HG02852 (cell line): ENCODE data around the gene N4BP2L2.

Source experiments
- ATAC-seq: cut with Tn5 transposase; IDR thresholded peaks from one replicate; pipeline ENCODE4 v1.9.1; 2021; ENCODE audit warnings: mild to moderate bottlenecking, moderate library complexity; ENCODE audit not compliant: unreplicated experiment

N4BP2L2 gene

DNA sequence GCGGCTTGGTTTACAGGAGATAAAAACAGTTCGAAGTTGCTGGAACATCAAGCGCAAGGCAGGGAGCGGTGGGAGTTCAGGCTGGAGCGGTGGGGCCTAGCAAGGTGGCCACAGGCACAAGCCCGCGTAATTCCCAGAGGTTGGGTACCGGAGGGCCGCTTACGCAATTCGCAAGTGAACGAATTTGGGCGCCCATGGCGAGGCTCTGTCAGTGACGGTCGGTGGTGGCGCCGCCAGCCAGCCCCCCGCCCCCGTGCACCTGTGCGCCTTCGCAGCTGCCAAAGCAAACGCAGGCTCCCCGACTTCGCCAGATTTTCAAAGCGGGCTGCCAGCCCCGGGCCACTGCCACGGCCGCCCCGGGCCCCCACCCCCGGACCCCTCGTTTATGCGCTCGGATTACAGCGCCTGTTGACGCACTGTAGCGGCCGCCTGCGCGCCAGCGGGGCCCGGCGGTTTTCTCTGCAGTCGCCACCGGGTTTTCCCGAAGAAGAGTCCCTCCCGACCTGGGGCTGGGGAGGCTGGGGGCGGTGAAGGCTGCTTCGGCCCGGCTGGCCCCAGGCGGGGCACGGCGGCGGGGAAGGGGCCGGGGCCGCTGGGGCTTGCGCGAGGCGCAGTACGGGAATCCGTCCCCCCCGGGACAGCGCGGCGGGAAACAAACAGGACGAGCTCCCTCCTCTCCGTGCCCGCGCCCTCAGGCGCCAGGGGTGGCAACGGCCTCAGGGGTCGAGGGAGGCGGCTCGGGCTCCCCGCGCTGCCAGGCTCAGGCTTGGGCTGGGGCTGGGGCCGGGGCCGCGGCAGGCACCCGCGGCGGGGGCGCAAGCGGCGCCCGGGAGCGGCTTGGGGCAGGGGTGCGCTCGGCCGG lies 111.4 kb downstream of the N4BP2L2 start:
- ATAC-seq = peak; percentile 17

DNA sequence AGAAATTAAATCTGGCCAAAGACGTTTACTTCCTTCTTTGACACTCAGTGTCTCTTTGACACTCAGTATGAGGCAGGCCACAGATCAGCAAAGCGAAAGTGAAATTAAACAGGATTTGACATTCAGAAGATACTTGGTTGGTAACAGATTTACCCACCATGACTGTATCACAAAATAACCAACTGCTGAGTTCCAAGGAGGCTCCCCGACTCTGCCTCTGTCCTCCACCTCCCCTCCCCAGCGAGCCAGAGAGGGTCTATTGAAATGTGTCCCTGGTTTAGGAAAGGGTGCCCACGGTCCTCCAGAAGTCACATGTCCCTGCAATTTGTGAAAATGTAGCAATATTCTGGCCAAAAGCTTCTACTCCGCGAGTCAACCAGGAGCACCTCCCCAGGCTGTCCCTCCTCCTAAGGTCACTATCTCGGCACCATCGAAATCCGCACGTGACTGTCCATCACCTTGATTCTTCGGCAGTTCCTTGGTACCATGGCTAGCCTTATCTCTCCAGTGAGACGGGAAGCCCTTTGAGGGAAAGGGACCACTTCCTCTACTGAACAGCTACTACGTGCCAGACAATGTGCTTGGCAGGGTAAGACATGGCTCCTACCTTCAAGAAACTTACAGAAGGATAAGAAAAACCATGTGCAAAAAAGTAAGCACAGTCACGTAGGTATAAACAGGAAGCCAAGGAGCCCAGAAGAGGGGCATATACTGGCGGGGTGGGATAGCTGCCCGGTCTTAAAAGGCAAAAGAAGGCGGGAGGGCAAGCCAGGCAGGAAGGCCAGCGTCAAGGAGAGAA lies 112.2 kb downstream of the N4BP2L2 start:
- peak; percentile 34 for ATAC-seq

DNA sequence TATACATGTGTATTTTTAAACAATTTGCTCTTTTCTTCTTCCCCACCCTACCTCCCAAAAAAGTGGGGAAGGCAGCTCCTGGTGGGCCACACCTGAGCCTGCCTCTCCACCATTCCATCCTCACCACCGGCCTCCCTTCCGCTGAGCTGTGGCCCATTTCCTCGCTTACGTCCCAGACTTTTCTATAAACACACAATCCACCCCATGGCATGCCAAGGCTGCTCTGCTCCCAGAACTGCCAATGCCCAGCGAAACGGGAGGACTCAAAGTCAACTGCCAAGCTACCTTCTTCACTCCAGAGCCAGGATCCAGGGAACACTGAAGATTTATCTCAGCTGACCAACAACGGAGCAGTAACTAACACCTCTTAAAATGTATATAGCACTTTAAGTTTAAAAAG lies 113.4 kb downstream of the N4BP2L2 start:
- no peak for ATAC-seq

DNA sequence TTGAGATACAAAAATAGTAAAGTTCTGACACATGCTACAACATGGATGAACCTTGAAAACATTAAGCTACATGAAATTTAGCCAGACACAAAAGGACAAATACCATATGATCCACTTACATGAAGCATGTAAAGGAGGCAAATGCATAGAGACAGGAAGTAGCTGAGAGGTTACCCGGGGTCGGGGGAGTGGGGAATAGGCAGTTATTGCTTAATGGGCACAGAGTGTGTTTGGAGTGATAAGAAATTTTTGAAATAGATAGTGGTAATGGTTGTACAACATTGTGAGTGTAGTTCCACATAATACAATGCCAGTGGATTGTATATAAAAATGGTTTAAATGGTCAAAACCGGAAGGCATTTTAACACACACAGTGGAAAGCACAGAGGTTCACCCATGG lies 115.0 kb downstream of the N4BP2L2 start:
- ATAC-seq = no peak

DNA sequence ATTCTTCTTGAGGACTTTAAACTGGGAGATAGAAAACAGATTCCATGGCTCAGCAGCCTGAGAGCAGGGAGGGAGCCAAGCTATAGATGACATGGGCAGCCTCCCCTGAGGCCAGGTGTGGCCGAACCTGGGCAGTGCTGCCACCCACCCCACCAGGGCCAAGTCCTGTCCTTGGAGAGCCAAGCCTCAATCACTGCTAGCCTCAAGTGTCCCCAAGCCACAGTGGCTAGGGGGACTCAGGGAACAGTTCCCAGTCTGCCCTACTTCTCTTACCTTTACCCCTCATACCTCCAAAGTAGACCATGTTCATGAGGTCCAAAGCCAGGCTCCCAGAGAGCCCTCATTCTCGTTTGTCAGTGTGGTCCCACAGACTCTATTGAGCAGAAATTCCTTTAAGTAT lies 118.7 kb downstream of the N4BP2L2 start:
- ATAC-seq = no peak

DNA sequence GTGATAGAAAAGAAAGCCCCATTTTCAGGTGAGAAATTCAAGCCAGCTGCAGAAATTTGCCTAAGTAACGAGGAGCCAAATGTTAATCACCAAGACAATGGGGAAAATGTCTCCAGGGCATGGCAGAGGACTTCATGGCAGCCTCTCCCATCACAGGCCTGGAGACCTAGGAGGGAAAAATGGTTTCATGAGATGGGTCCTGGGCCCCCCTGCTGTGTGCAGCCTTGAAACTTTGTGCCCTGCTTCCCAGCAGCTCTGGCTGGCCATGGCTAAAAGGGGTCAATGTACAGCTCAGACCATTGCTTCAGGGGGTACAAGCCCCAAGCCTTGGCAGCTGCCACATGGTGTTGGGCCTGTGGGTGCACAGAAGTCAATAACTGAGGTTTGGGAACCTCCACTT lies 120.6 kb downstream of the N4BP2L2 start:
- ATAC-seq = no peak

DNA sequence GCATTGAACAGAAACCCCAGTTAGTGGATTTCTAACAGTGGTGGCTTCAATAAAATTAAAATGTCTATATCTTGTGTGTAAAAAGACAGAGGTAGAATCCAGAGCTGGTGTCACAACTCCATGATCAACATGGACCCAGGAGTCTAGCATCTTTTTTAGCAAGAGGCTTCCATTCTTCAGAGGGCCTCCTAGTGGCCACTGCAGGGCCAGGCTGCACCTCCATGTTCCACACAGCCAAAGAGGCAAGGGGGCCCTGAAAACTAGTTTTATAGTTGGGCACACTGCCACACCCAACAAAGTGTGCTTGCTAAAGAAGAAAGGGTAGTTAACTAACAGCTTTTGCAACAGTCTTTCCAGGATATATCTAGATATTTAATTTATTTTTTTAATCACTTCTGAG lies 123.6 kb downstream of the N4BP2L2 start:
- ATAC-seq = no peak

DNA sequence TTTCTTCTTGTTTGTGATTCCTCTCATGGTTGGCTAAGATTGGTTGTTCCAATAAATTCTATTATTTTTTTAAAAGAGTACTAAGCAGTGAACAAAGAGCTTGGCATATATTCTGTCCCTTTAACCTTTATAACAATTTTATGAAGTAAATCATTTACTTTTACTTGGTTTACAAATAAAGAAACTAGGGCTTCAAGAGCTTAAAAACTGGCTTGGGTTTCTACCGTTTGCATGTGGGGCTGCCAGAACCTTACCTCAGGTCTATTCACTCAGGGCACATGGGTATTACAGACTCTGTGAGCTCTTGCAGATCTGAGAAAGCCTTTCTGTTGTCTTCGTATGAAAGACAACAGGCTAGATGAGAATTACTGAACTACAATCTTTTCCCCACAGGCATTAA lies 124.0 kb downstream of the N4BP2L2 start:
- no peak for ATAC-seq

DNA sequence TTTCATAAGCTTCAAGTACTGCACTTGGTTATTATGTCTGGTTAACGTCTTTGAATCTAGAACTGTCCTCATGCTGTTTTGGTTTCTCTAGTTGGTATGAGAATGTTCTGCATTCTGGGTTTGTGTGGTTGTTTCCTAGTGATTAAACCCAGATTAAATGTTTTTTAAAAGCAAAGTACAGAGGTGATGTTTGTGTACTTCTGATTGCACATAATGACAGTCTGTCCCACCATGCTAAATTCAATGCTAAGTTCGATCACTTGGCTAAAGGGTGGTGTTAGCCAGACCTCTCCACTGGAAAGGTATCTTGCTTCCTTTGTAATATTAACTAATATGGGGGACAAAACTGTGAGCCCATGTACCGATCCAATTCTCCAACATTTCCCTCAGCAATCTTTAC lies 125.3 kb downstream of the N4BP2L2 start:
- ATAC-seq = no peak

DNA sequence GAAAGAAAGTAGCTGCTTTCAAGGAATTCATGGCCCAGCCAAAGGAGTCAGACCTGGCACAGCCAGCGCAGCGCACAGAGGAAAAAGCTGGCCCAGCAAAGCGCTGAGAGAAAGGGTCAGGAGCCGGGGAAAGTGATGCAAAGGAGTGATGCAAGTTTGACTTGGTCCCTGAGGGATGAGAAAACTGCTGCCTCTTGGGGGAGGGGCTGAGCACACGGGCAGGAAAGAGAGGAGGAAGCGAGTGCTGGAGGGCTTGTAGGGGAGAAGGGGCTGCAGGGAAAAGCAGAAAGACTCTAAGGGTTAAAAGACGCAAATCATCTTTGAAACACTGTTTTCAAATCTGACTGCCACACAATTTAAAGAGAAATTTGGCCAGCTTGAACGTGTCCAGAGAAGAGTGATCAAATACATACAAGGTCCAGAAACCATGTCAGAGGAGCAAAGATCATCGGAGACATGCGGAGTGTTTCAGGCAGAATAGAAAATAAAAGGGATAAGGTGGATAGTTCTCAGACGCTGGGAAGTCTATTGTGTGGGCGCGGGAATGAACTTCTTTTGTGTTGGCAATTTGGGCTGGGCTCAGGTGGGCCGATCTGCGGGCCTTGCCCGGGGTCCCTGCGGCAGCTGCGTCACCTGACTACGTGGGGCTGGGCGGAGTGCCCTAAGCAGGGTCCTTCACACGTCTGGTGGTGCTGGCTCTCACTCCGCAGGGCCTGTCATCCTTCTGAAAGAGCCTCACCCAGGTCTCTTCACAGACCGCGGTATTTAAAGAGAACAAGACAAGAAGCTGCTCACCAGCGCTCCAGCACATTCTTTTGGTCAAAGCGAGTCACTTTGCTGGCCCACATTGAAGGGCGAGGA lies 128.8 kb downstream of the N4BP2L2 start:
- ATAC-seq = no peak

DNA sequence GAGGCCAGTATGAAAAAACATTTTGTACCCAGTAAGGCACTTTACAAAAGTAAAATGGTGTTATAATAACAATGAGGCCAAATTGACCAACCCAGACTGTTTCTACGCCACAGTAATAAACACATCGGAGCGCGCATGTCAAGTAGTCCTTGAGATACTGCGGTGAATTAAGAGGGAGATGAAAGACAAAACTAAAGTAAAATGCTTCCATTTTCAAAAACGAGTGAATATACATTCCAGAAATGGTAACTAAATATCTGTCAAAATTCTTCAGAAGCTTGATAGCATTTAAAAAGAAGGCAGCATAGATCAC lies 129.6 kb downstream of the N4BP2L2 start:
- ATAC-seq = no peak

DNA sequence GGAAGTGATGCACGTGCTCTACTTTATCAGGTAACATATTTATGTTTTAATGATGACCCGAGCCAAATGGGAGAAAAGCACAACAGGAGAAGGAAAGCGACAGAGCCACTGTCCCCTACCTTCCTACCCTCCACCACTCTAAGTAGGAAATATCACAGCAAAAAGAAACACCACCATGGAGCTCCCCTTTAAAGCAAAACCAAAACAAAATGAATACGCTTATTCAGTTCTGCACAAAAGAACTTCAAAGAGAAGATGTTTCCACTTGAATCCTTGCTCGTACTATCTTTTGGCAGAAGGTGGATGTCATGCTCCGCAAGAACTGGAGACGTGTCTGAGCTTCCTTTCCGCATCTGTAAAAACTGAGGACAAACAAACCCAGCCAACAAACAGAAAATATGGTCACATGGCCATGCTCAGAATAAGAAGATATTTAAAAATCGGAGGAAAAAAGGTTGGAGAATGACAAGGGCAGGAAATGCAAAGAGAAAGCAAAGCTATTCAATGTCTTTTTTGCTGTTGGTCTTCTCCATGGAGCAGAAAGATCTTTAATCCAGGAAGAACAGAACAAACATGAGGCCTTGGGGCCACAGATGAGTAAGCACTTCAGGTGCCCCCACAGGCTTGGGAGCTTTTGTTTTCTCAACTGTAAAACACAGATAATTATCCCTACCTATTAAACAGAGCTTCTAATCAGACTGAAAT lies 130.1 kb downstream of the N4BP2L2 start:
- peak; percentile 26 for ATAC-seq

DNA sequence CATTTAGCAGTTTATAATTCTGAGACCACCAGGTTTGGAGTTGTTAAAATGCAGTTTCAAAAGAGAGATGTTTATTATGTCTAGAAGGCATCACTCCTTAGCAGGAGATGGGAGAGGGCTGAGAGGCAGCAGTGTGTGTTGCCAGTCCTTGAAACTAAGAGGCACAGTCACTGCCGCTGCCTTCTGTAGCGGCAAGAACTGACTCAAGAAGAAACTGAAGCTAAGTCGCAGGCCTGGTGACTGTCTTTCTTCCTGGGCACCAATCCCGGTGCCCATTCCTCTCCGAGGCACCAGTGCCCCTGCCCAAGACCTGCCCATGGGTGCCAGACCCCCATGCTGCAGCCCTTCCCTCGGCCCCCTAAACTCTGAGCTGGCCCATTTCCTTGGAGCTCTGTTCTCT lies 130.7 kb downstream of the N4BP2L2 start:
- peak; percentile 52 for ATAC-seq

DNA sequence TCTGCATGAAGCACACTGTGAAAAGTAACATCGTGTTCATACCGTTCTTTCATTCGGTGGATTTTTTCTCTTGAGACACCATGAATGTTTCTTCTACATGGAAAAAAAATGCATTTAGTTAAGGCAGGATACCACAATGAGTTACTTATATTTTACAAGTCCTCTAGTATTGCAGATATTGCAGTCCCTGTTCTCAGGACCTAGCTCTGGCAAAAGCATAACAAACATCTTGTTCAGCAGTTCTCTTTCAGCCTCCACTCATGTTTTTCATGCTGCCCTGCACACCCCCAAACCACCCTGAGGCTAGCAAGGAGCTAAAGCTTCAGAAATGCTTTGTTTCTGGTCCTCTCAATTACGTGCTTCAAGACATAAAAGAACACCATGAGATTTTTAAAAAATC lies 135.5 kb downstream of the N4BP2L2 start:
- ATAC-seq = no peak

DNA sequence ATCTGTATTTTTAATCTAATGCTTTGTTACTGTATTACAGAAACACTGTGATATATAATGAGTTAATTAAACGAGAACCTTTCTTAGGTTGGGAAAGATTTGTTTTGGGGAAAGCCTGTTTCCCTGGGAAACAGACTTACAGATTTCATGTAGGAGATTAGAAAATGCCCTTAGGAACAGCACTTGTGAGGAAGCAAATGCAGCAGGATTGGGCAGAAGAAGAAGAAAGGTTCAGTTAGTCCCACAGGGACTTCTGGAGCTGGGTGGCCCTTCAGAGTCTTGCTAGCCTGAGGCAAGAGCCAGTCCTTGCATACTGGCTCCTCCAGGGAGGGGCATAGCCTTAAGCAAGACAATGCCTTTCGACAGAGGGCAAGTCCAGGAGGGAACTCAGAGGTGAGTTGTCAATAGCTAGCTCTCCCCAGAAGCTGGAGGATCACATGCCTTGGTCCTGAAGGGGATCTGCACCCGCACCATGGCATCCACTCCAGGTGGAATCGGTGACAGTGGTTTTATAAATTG lies 147.4 kb downstream of the N4BP2L2 start:
- ATAC-seq = no peak

DNA sequence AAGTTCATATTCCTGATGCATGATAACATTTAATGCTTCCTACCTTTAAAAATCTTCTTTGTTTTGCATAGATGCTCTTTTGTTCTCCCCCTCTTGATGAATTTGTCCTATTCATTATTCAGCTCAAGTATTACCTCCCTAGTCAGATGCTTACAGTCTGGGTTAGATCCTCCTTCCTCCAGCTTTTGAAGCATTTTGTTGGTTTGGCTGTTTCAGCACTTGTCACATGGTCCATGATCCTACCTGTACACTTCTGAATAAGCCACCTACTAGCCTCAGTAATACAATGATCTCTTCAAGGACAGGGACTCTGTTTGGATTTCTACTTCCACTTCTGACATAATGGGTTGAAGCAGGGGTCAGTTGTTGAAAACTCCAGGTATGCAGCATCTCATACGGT lies 148.1 kb downstream of the N4BP2L2 start:
- no peak for ATAC-seq

DNA sequence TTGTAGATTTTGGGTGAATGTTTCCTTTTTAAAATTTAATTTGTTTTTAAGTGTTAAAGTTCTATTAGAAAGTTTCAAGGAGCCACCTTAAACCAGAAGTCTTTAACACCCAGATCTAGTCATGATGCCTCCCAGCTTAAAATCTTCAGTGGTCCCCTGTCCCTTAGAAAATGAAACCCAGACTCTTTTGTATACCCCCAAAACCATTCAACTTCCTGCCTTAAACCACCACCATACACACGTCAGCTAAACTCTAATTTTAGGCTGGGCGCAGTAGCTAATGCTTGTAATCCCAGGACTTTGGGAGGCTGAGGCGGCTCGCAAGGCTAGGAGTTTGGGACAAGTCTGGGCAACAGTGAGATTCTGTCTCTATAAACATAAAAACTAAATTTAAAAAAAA lies 148.5 kb downstream of the N4BP2L2 start:
- no peak for ATAC-seq

DNA sequence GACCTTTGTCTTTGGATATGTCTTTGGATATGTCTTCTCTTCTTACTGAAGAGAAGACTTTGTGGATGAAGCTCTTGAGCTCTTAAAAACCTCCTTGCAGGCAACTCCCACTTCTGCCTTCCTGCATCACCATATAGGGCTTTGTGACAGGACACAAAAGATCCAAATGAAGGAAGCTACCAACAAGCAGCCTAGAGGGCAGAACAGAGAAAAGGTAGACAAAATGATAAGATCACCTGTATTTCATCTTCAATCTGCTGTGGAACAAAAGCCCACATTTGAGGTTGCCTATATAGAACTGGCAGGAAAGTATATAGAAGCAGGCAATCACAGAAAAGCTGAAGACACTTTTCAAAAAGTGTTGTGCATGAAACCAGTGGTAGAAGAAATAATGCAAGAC lies 153.2 kb downstream of the N4BP2L2 start:
- no peak for ATAC-seq

DNA sequence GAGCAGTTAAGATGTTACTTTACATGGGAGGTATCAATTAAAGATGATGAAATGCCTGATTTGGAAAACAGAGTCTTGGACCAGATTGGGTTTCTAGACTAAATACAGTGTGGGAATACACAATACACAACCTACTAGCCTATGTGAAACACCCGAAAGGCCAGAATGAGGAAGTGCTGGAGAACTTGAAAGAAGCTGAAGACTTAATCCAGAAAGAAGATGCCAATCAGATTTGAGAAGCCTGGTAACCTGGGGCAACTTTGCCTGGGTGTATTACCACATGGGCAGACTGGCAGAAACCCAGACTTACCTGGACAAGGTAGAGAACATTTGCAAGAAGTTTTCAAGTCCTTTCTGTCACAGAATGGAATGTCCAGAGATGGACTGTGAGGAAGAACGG lies 153.9 kb downstream of the N4BP2L2 start:
- ATAC-seq = no peak

DNA sequence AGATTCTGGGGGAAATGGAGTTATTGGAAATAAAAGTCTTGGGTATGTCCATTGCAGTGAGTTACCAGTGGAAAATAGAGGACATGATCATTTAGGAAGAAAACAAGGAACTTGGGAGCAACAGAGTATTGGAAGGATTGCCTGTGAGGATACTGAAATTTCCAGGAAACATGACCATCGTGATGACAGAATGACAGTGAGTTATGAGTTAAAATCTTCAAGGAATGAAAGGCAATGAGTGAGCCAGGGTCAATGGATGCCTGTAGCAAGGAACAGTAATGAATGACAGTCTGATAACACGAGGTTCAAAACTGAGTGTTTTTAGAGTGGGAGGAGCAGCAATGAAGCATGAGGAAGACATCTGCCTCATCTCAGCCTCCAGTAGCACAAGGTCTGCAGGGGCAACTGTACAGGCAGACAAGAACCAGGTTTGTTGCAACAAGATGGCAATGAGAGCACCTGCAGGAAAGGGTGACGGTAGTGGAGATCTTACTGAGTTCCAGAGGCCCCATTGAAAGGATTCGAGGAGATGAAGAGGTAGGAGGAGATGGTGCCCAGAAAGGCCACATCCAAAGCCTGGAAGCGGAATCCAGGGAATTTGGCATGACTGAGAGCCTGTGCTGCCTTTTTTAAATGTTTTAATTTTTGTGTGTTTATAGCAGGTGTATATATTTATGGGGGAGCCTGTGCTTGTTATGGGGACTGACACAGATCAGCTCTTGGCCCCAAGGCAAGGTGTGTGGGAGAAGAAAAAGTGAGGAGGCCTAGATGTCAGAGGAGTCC lies 154.6 kb downstream of the N4BP2L2 start:
- no peak for ATAC-seq
